Activated CD4-positive, alpha-beta T cell treated with anti-CD3 and anti-CD28 coated beads for 1 hour (primary cell): ENCODE results near the gene CTXN3.
"Not testable (repeated sequence)": the region's sequence is repeated elsewhere in the genome, so short reads cannot be mapped to it uniquely, and the experiment has no call there.

Source experiments
- DNase-seq: peaks from one replicate; pipeline ENCODE4 v3.0.0-alpha.2; 2020

Gene CTXN3

GRCh38 chr5:127652952-127653611, 4.2 kb downstream of the CTXN3 start:
- DNase-seq: no peak

- DNase-seq: no peak
Measured at GRCh38 chr5:127656825-127657224, 7.9 kb downstream of the CTXN3 start.

- no peak for DNase-seq
Measured at GRCh38 chr5:127660047-127660733, 11.3 kb downstream of the CTXN3 start.

- no peak for DNase-seq
Measured at GRCh38 chr5:127664093-127664492, 15.2 kb downstream of the CTXN3 start.

DNA sequence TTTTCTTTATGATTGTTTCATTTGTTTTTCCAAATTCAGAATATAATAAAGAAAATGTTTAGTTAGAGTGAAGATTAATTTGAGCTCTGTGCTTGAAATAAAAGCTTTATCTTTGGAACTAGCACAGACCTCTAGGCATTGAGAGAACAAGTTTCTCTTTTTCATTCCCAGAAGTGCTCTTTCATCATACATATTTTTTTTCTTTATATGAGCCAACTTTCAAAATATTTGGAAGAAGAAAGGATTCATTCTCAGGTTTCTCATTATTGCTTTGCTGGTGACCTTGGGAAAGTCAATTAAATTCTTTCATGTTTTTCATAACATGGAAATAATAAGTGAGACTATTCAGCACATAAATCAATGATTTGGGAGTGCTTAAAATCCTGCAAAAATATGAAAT, 16.8 kb downstream of the CTXN3 start:
- DNase-seq: no peak

DNA sequence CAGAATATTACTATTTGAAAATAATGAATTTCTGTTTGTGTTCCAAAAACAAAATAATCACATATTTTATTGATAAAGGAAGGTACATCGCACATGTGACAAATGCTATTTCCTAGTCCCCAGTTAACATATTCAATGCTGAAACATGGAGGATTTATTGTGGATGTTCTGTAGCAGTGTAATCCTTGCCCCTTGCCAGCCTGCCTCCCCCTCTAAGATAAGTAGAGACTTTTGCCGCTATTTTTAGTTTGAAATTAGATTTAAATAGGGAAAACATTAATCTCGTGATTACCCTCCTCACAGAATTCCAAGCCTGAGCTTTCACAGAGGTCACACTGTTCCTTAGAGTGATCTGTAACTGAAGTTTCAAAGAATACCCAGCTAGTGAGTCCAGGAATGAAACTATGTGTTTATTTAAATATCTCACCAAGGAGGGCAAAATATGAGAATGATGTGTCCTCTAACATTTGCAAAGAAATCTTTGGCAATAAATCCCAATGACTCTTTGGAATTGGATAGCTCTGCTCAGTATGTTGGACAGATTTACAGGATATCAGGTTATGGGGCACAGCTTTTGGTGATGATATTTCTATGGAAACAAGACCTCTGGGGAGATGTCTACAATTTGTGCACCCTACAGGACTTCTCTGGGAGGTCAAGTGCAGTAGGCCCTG, 17.3 kb downstream of the CTXN3 start:
- no peak for DNase-seq

- DNase-seq: no peak
Measured at GRCh38 chr5:127667926-127668325, 19.0 kb downstream of the CTXN3 start.

DNA sequence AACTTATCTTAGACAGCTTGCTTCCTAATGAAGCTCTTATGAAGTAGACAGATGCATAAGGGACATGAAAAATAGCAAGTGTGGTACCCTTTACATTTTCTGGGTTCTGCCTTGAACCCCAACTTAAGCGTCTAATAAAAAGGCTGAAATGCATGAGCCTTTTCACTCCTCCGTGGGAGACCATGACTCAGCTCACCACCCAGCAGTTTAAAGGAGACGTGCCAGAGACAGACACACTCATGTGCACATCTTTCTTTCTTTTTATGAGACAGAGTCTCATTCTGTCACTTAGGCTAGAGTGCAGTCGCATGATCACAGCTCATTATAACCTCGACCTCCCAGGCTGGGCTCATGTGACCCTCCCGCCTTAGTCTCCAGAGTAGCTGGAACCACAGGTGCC, 22.3 kb downstream of the CTXN3 start:
- no peak for DNase-seq

- DNase-seq: no peak
Measured at GRCh38 chr5:127673117-127673800, 24.4 kb downstream of the CTXN3 start.

DNA sequence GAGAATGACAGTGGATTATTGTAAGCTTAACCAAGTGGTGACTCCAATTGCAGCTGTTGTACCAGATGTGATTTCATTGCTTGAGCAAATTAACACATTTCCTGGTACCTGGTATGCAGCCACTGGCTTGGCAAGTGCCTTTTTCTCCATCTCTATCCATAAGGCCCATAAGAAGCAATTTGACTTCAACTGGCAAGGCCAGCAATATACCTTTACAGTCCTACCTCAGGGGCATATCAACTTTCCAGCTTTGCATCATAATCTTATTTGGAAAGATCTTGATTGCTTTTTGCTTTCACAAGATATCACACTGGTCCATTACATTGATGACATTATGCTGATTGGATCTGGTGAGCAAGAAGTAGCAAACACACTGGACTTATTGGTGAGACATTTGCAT, 28.1 kb downstream of the CTXN3 start:
- not testable (repeated sequence) for DNase-seq

- not testable (repeated sequence) for DNase-seq
Measured at GRCh38 chr5:127679691-127680330, 30.9 kb downstream of the CTXN3 start.

- DNase-seq: no peak
Measured at GRCh38 chr5:127680595-127680994, 31.7 kb downstream of the CTXN3 start.

DNA sequence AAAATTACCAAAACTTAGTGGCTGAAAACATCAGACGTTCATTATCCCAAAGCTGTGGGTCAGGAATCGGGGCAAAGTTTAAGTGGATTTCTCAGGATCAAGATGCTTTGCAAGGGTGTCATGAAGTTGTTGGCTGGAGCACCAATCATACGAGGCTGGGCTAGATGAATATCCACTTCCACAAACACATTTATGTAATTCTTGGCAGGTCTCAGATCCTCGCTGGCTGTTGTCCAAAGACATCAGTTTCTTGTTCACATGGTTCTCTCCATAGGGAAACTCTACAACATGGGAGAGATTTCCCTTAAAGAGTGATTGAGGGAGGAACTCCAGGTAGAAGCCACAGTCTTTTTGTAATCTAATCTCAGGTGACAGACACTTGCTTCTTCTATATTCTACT, 34.1 kb downstream of the CTXN3 start:
- no peak for DNase-seq

DNA sequence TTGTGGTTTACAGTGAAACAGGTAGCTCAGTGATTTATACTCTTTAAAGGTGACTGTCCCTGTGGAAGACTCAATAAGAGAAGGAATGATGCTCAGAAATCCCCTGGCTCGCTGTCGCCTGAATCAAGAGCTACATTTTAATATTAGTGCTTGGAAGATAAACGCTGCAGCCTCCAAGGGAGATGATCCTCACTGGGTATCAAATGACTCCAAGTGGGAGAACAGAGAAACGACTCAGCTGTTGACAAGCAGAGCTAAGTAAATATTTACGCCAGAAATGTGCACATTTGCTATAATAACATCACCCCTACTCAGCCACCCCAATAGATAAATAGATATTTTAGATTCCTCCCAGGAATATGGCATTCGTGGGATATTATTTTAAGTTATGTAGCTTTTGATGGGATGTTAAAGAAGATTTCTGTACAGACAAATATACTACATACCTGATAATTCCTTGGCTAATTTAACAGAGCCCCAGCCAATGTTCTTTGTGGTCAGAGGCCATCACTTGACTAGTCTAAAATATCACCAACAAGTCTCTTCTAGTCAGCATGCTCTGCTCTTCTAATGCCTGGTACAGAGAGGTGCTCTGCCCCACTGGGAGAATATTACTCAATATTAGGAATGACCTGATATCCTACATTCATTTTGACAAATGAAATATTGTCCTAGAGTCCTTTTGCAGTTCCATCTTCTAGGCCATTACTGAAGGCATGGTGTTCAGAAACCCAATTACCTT, 36.0 kb downstream of the CTXN3 start:
- no peak for DNase-seq

- no peak for DNase-seq
Measured at GRCh38 chr5:127685662-127686061, 36.8 kb downstream of the CTXN3 start.

DNA sequence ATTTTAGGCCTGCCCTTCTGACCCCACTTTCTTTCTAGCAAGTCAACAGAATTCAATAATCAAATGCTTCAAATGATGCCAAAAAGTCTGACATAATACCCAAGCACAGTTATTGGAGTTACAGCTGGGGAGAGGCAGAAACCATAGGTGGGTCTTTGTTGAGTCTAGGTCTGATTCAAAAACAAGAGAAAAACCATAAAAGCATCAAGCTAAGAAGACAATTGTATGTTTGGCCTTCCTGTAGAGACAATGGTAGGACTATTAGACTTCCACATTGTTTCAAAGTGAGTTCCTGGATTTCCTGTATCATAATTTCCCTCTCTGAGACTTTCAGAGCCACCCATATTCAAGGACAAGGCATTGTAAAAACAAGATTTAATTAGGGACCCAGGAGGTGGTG, 37.5 kb downstream of the CTXN3 start:
- DNase-seq: no peak

- no peak for DNase-seq
Measured at GRCh38 chr5:127694518-127695171, 45.8 kb downstream of the CTXN3 start.

GRCh38 chr5:127695346-127695745, 46.5 kb downstream of the CTXN3 start:
- no peak for DNase-seq

DNA sequence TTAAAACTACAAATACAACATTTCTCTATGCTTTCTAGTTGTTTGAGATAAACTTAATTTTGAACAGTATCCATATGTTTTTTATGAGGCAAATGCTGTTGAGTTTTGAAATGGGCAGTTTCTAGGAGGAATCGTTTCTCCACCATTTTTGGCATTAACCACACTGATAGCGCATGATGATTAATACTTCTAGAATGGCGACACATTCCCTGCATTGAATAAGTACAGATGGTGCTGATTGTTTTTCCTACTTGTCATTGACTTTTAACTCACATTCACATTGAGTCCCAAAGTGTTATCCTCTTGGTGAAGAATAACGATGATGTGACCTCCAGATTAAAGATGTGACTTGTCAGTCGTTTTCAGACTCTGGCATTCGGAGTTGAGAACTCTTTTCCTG, 47.8 kb downstream of the CTXN3 start:
- DNase-seq: no peak

GRCh38 chr5:127697894-127698600, 49.2 kb downstream of the CTXN3 start:
- no peak for DNase-seq

DNA sequence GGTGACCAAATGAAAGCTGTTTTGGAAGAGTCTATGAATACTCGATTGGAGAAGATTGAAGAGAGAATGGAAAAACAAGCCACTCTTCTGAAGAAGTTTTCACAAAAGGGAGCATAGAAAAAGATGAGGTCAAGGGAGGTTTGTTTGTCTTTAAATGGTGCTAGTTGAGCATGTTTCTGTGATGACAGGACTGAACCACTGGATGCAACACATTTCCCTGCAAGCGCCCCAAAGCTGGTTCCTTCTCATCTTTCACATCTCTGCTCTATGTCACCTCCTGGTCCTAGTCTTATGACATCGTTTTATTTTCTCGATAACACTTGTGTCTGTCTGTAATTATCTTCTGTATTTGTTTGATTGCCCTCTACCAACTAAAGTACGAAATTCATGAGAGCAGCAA, 50.5 kb downstream of the CTXN3 start:
- DNase-seq: no peak
